Measurements from ENCODE around the gene TUBB1. TPM values are rescaled to one million over a fixed set of nuclear protein-coding genes. Genes with fewer than 3 reads are reported as not detected.

The TUBB1 gene
- total and polyA plus RNA-seq, 2 donors from 2014 or later = 0.17 TPM; not detected in 1

- no peak overlapping the region for H3K27ac ChIP-seq (ENCODE audit: low read depth in 2 of 2, low read length in 2 of 2)
- no peak for DNase-seq
- no peak for TF ChIP-seq CTCF (IDR thresholded peaks at IDR 0.05; ENCODE audit: borderline replicate concordance, extremely low read depth, insufficient read depth)
- no peak overlapping the region for H3K9ac ChIP-seq (ENCODE audit: low read length in 3 of 3)
- peaks cover 0 to 7% (median 0%) of the 10 kb centered on the region in 3 donors for H3K9me3 ChIP-seq (ENCODE audit: control insufficient read depth in 2 of 3, insufficient read depth in 1 of 3, low read length in 3 of 3)
- H3K4me1 ChIP-seq (ENCODE audit: control insufficient read depth in 2 of 3, insufficient read depth in 2 of 3, low read depth in 1 of 3, low read length in 3 of 3) = no peaks in the 10 kb centered on the region
- no peak for FAIRE-seq
- intact Hi-C loops (cut with DNase I) = no loop called here
- no peaks in the 10 kb centered on the region for H3K36me3 ChIP-seq (ENCODE audit: control insufficient read depth in 2 of 3, insufficient read depth in 3 of 3, low read length in 3 of 3)
- no peaks in the 10 kb centered on the region for H3K27me3 ChIP-seq (ENCODE audit: control insufficient read depth, insufficient read depth, low read length)
- no peak overlapping the region for H3K4me3 ChIP-seq (ENCODE audit: low read length in 3 of 3)
Observed at GRCh38 chr20:58976061-58976730, 43.0 kb upstream of the TUBB1 start.

GRCh38 chr20:58978351-58979190, 40.7 kb upstream of the TUBB1 start:
- Histone ChIP-seq H3K27ac (ENCODE audit: low read depth in 2 of 2, low read length in 2 of 2) (no peak overlapping the region), H3K4me3 (ENCODE audit: low read length in 3 of 3) (no peak overlapping the region), H3K9ac (ENCODE audit: low read length in 3 of 3) (no peak overlapping the region), H3K36me3 (ENCODE audit: control insufficient read depth in 2 of 3, insufficient read depth in 3 of 3, low read length in 3 of 3) (no peaks in the 10 kb centered on the region), H3K27me3 (ENCODE audit: control insufficient read depth, insufficient read depth, low read length) (no peaks in the 10 kb centered on the region), H3K9me3 (ENCODE audit: control insufficient read depth in 2 of 3, insufficient read depth in 1 of 3, low read length in 3 of 3) (peaks cover 0 to 7% (median 0%) of the 10 kb centered on the region in 3 donors), H3K4me1 (ENCODE audit: control insufficient read depth in 2 of 3, insufficient read depth in 2 of 3, low read depth in 1 of 3, low read length in 3 of 3) (peaks cover 4 to 7% (median 5%) of the 10 kb centered on the region in 3 donors)
- no peak for TF ChIP-seq CTCF (IDR thresholded peaks at IDR 0.05; ENCODE audit: borderline replicate concordance, extremely low read depth, insufficient read depth)
- no peak for DNase-seq
- no peak for FAIRE-seq
- intact Hi-C loops (cut with DNase I) = no loop called here

GRCh38 chr20:58980711-58981627, 38.3 kb upstream of the TUBB1 start, which contains the start of gene NELFCD:
Gene NELFCD (plus strand): TSS chr20:58981256. CDS start chr20:58981310, 54 bp downstream.
- FAIRE-seq (no peak), DNase-seq (peak; percentile 90 to 96 (median 94))
- H3K4me1 ChIP-seq (ENCODE audit: control insufficient read depth in 2 of 3, insufficient read depth in 2 of 3, low read depth in 1 of 3, low read length in 3 of 3) = peaks cover 4 to 21% (median 5%) of the 10 kb centered on the region in 3 donors
- peak within 1 kb of the TSS; percentile 70 to 87 (median 73) for H3K9ac ChIP-seq (ENCODE audit: low read length in 3 of 3)
- intact Hi-C loops (cut with DNase I) = no loop called here
- peak within 1 kb of the TSS in 1 of 2 donors; percentile 79 for H3K27ac ChIP-seq (ENCODE audit: low read depth in 2 of 2, low read length in 2 of 2)
- H3K9me3 ChIP-seq (ENCODE audit: control insufficient read depth in 2 of 3, insufficient read depth in 1 of 3, low read length in 3 of 3) = peaks cover 0 to 5% (median 0%) of the 10 kb centered on the region in 3 donors
- TF ChIP-seq CTCF (IDR thresholded peaks at IDR 0.05; ENCODE audit: borderline replicate concordance, extremely low read depth, insufficient read depth) = no peak
- H3K36me3 ChIP-seq (ENCODE audit: control insufficient read depth in 2 of 3, insufficient read depth in 3 of 3, low read length in 3 of 3) = no peaks in the 10 kb centered on the region
- H3K27me3 ChIP-seq (ENCODE audit: control insufficient read depth, insufficient read depth, low read length) = no peaks in the 10 kb centered on the region
- peak within 1 kb of the TSS; percentile 78 to 96 (median 95) for H3K4me3 ChIP-seq (ENCODE audit: low read length in 3 of 3)

All from kidney (tissue), 14 donors.